AG09309 (cell line): Measurements from ENCODE around the gene TEX264.

ENCODE experiments used
- DNase-seq: peaks from one replicate; pipeline ENCODE4 v3.0.0-alpha.2; 2010; ENCODE audit warnings: low read depth
- H3K4me3 ChIP-seq: 2 replicates; pipeline ENCODE4 v1.5.1; 2011; ENCODE audit warnings: mild to moderate bottlenecking, low read depth, low read length, moderate library complexity; ENCODE audit not compliant: control insufficient read depth
- CTCF ChIP-seq: IDR thresholded peaks from 2 replicates; pipeline ENCODE4 v1.5.1; 2011; ENCODE audit warnings: mild to moderate bottlenecking, low read depth, low read length, inconsistent platforms; ENCODE audit not compliant: insufficient read depth, control insufficient read depth; ENCODE audit errors: missing control alignments

TEX264 gene

GRCh38 chr3:51712511-51712931 lies 41.5 kb downstream of the TEX264 start:
- TF ChIP-seq CTCF = no peak
- no peak overlapping the region for H3K4me3 ChIP-seq
- DNase-seq = no peak

- TF ChIP-seq CTCF = no peak
- no peak for DNase-seq
- H3K4me3 ChIP-seq = no peak overlapping the region
These were observed 41.9 kb downstream of the TEX264 start for GRCh38 chr3:51712963-51713362.

GRCh38 chr3:51715231-51715976 lies 44.4 kb downstream of the TEX264 start:
- TF ChIP-seq CTCF = no peak
- H3K4me3 ChIP-seq = no peak overlapping the region
- DNase-seq = no peak

GRCh38 chr3:51715977-51716294 lies 44.9 kb downstream of the TEX264 start:
- no peak for TF ChIP-seq CTCF
- H3K4me3 ChIP-seq = no peak overlapping the region
- no peak for DNase-seq

- no peak for DNase-seq
- no peak overlapping the region for H3K4me3 ChIP-seq
- no peak for TF ChIP-seq CTCF
These were observed 45.8 kb downstream of the TEX264 start for GRCh38 chr3:51716805-51717204.

DNA sequence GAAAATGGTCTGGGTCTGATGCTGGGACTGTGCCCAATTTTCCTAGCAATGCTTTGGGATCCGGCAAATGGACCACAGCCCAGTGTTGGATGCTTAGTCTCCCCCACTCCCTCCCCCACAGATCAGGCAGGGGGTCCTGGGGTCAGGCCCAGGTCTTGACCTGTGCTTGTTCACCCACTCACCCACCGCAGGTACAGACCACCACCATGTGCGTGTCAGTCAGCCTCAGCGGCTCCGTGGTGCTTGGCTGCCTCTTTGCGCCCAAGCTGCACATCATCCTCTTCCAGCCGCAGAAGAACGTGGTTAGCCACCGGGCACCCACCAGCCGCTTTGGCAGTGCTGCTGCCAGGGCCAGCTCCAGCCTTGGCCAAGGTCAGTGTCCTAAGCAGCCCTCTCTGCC lies 46.4 kb downstream of the TEX264 start:
- TF ChIP-seq CTCF = no peak
- no peak for DNase-seq

More for the DNA sequence above, 46.4 kb downstream of the TEX264 start:
- H3K4me3 ChIP-seq = no peak overlapping the region
